H9 (cell line): Measurements from ENCODE around the gene FOXG1. TPM values are rescaled to one million over a fixed set of nuclear protein-coding genes. Genes with fewer than 3 reads are reported as not detected.

Source experiments
- DNase-seq: peaks from one replicate; pipeline ENCODE4 v3.0.0-alpha.2; 2017
- H2AFZ ChIP-seq: one replicate; pipeline ENCODE4 v1.6.1; 2013; ENCODE audit warnings: mild to moderate bottlenecking, low read length, control low read depth, moderate library complexity
- H2AK5ac ChIP-seq: 2 replicates; pipeline ENCODE4 v1.6.1; 2013; ENCODE audit warnings: low read length, control low read depth, mixed read lengths; ENCODE audit not compliant: insufficient read length
- H2BK120ac ChIP-seq: one replicate; pipeline ENCODE4 v1.6.1; 2013; ENCODE audit warnings: low read depth, mild to moderate bottlenecking, low read length, control low read depth, inconsistent platforms; ENCODE audit not compliant: poor library complexity, severe bottlenecking
- H2BK12ac ChIP-seq: 2 replicates; pipeline ENCODE4 v1.6.1; 2013; ENCODE audit warnings: low read length, control low read depth, mixed read lengths, low read depth; ENCODE audit not compliant: insufficient read length
- H2BK15ac ChIP-seq: 2 replicates; pipeline ENCODE4 v1.6.1; 2013; ENCODE audit warnings: low read depth, low read length, control low read depth
- H2BK20ac ChIP-seq: one replicate; pipeline ENCODE4 v1.6.1; 2013; ENCODE audit warnings: low read depth, mild to moderate bottlenecking, low read length, control low read depth, inconsistent platforms; ENCODE audit not compliant: poor library complexity, severe bottlenecking
- H2BK5ac ChIP-seq: 2 replicates; pipeline ENCODE4 v1.6.1; 2013; ENCODE audit warnings: low read length, control low read depth, mixed read lengths; ENCODE audit not compliant: insufficient read length
- H3K14ac ChIP-seq: 2 replicates; pipeline ENCODE4 v1.6.1; 2013; ENCODE audit warnings: low read length, control low read depth; ENCODE audit not compliant: insufficient read depth
- H3K18ac ChIP-seq: 2 replicates; pipeline ENCODE4 v1.6.1; 2013; ENCODE audit warnings: low read depth, mild to moderate bottlenecking, mixed read lengths, low read length, control low read depth; ENCODE audit not compliant: insufficient read length
- H3K23ac ChIP-seq: 2 replicates; pipeline ENCODE4 v1.6.1; 2013; ENCODE audit warnings: low read length, control low read depth, mixed read lengths, low read depth; ENCODE audit not compliant: insufficient read length
- H3K23me2 ChIP-seq: 2 replicates; pipeline ENCODE4 v1.6.1; 2013; ENCODE audit warnings: low read depth, mild to moderate bottlenecking, mixed read lengths, low read length, control low read depth; ENCODE audit not compliant: insufficient read length, poor library complexity, severe bottlenecking
- H3K27ac ChIP-seq: 2 replicates; pipeline ENCODE4 v1.5.1; 2013; ENCODE audit warnings: low read length, control low read depth, mixed read lengths, low read depth; ENCODE audit not compliant: insufficient read length
- H3K27me3 ChIP-seq: 2 replicates; pipeline ENCODE4 v1.6.1; 2013; ENCODE audit warnings: low read length, control low read depth, inconsistent platforms; ENCODE audit not compliant: insufficient read depth
- H3K4ac ChIP-seq: 2 replicates; pipeline ENCODE4 v1.6.1; 2013; ENCODE audit warnings: low read depth, mild to moderate bottlenecking, control low read depth, inconsistent platforms, low read length, moderate library complexity
- H3K4me1 ChIP-seq: 2 replicates; pipeline ENCODE4 v1.6.1; 2013; ENCODE audit warnings: low read length, control low read depth, inconsistent platforms; ENCODE audit not compliant: insufficient read depth
- H3K4me2 ChIP-seq: 2 replicates; pipeline ENCODE4 v1.6.1; 2013; ENCODE audit warnings: low read length, control low read depth, mixed read lengths; ENCODE audit not compliant: insufficient read length, insufficient read depth
- H3K56ac ChIP-seq: 2 replicates; pipeline ENCODE4 v1.6.1; 2013; ENCODE audit warnings: low read depth, mild to moderate bottlenecking, mixed read lengths, low read length, control low read depth; ENCODE audit not compliant: insufficient read length
- H3K79me1 ChIP-seq: 2 replicates; pipeline ENCODE4 v1.6.1; 2013; ENCODE audit warnings: low read depth, mild to moderate bottlenecking, moderate library complexity, low read length, control low read depth, inconsistent platforms; ENCODE audit not compliant: insufficient read depth, poor library complexity, severe bottlenecking
- H3K79me2 ChIP-seq: 2 replicates; pipeline ENCODE4 v1.6.1; 2013; ENCODE audit warnings: low read length, control low read depth, inconsistent platforms; ENCODE audit not compliant: insufficient read depth
- H3K9ac ChIP-seq: 2 replicates; pipeline ENCODE4 v1.6.1; 2013; ENCODE audit warnings: low read length, control low read depth, mixed read lengths; ENCODE audit not compliant: insufficient read length; ENCODE audit errors: extremely low read depth
- H3K9me3 ChIP-seq: one replicate; pipeline ENCODE4 v1.6.1; 2013; ENCODE audit warnings: low read depth, low read length, inconsistent platforms; ENCODE audit not compliant: control insufficient read depth
- H3T11ph ChIP-seq: one replicate; pipeline ENCODE4 v1.6.1; 2013; ENCODE audit warnings: mild to moderate bottlenecking, low read length, control low read depth, inconsistent platforms
- H4K20me1 ChIP-seq: one replicate; pipeline ENCODE4 v1.6.1; 2013; ENCODE audit not compliant: control insufficient read depth, insufficient read length, insufficient read depth
- H4K5ac ChIP-seq: 2 replicates; pipeline ENCODE4 v1.6.1; 2013; ENCODE audit warnings: low read depth, mild to moderate bottlenecking, mixed read lengths, low read length, control low read depth; ENCODE audit not compliant: insufficient read length
- H4K8ac ChIP-seq: replicated peaks from 2 replicates; pipeline ENCODE4 v1.6.1; 2013; ENCODE audit warnings: low read length, control low read depth, mixed read lengths, low read depth; ENCODE audit not compliant: insufficient read length
- H4K91ac ChIP-seq: 2 replicates; pipeline ENCODE4 v1.6.1; 2013; ENCODE audit warnings: low read depth, mild to moderate bottlenecking, moderate library complexity, mixed read lengths, low read length, control low read depth; ENCODE audit not compliant: insufficient read length
- H3K27ac Mint-ChIP-seq, 3 experiments: 2 replicates in 2 of 3; 3 replicates in 1 of 3; pipeline ENCODE4 v1.8.0; 2020 to 2021; ENCODE audit warnings: mixed read lengths in 3 of 3, mild to moderate bottlenecking in 1 of 3, moderate library complexity in 1 of 3
- H3K27me3 Mint-ChIP-seq: 2 replicates; pipeline ENCODE4 v1.8.0; 2021; ENCODE audit warnings: low read depth, mild to moderate bottlenecking, moderate library complexity, mixed read lengths
- H3K36me3 Mint-ChIP-seq, 3 experiments: 2 replicates in 2 of 3; 3 replicates in 1 of 3; pipeline ENCODE4 v1.8.0; 2020 to 2021; ENCODE audit warnings: low read depth in 3 of 3, mixed read lengths in 3 of 3; ENCODE audit not compliant: insufficient read depth in 1 of 3
- H3K4me1 Mint-ChIP-seq, 2 experiments: 2 replicates each; pipeline ENCODE4 v1.8.0; 2020; ENCODE audit warnings: mixed read lengths in 2 of 2
- H3K4me3 Mint-ChIP-seq, 2 experiments: 2 replicates in 1 of 2; 3 replicates in 1 of 2; pipeline ENCODE4 v1.8.0; 2020 to 2021; ENCODE audit warnings: mild to moderate bottlenecking in 2 of 2, mixed read lengths in 2 of 2, moderate library complexity in 1 of 2
- H3K9me3 Mint-ChIP-seq, 2 experiments: 2 replicates in 1 of 2; 3 replicates in 1 of 2; pipeline ENCODE4 v1.8.0; 2020; ENCODE audit warnings: mild to moderate bottlenecking in 2 of 2, mixed read lengths in 2 of 2, moderate library complexity in 1 of 2
- total RNA-seq: library from RNA; stranded (reverse); gene quantifications from 2 replicates; pipeline ENCODE4 v1.2.1, GENCODE V29; 2021
- TF ChIP-seq, protein P1 (sequence below): fragments of 200-600 bp; sonication (generic); conservative IDR thresholded peaks from 3 replicates; pipeline ENCODE4 v1.8.0; 2021; ENCODE audit warnings: antibody characterized with exemption, mild to moderate bottlenecking

The FOXG1 gene
- total RNA-seq, 1 experiment from 2014 or later = 0.11 TPM

DNA sequence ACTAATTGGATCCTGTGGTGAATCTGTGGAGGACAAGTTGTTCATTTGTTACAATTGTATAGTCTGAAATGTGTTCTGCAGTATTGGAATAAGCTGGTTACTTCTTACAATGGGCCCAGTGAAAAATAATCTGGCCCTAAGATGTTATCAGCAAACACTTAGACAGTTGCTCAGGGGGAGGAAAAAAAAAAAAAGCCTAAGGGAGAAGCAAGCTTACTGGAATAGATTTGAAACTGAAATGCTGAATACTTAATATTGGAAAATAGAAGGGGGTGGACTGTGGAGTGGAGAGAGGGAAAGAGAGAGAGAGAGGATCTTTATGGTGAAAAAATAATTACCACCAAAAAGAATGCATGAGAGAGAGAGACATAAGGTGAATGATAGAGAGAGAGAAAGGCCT, 4.0 kb downstream of the FOXG1 start:
- no peak overlapping the region for H3K9ac ChIP-seq

More for the DNA sequence above, 4.0 kb downstream of the FOXG1 start:
- Histone ChIP-seq H3K18ac (no peak overlapping the region), H3K4me1 (peaks cover 5% of the 10 kb centered on the region; the same call in 1 of the 2 replicates), H3K4ac (no peak overlapping the region), H2AFZ (no peak overlapping the region), H3K27me3 (peaks cover 60% of the 10 kb centered on the region), H2BK5ac (no peak overlapping the region), H4K20me1 (no peaks in the 10 kb centered on the region), H3K23me2 (peaks cover 14% of the 10 kb centered on the region), H4K91ac (no peak overlapping the region), H2BK12ac (no peak overlapping the region), H3K4me2 (no peak overlapping the region), H3T11ph (no peak overlapping the region), H3K9me3 (no peaks in the 10 kb centered on the region), H2BK120ac (no peak overlapping the region), H3K27ac (no peak overlapping the region), H2AK5ac (no peak overlapping the region), H4K8ac (no peak overlapping the region), H3K14ac (no peak overlapping the region), H3K79me2 (no peaks in the 10 kb centered on the region), H3K79me1 (no peaks in the 10 kb centered on the region), H4K5ac (no peak overlapping the region), H2BK15ac (no peak overlapping the region), H3K23ac (no peak overlapping the region), H3K56ac (no peak overlapping the region), H2BK20ac (no peak overlapping the region)
- no peak overlapping the region for H3K4me3 Mint-ChIP-seq
- H3K9me3 Mint-ChIP-seq = peaks cover 0 to 7% of the 10 kb centered on the region in 2 experiments; a peak in 3 of 5 replicates
- no peak overlapping the region for H3K27ac Mint-ChIP-seq
- peaks cover 15 to 47% of the 10 kb centered on the region in 2 experiments for H3K4me1 Mint-ChIP-seq
- H3K27me3 Mint-ChIP-seq = peaks cover 95% of the 10 kb centered on the region
- no peaks in the 10 kb centered on the region; a peak in 1 of 7 replicates for H3K36me3 Mint-ChIP-seq
- TF ChIP-seq, protein P1, sequence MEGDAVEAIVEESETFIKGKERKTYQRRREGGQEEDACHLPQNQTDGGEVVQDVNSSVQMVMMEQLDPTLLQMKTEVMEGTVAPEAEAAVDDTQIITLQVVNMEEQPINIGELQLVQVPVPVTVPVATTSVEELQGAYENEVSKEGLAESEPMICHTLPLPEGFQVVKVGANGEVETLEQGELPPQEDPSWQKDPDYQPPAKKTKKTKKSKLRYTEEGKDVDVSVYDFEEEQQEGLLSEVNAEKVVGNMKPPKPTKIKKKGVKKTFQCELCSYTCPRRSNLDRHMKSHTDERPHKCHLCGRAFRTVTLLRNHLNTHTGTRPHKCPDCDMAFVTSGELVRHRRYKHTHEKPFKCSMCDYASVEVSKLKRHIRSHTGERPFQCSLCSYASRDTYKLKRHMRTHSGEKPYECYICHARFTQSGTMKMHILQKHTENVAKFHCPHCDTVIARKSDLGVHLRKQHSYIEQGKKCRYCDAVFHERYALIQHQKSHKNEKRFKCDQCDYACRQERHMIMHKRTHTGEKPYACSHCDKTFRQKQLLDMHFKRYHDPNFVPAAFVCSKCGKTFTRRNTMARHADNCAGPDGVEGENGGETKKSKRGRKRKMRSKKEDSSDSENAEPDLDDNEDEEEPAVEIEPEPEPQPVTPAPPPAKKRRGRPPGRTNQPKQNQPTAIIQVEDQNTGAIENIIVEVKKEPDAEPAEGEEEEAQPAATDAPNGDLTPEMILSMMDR = no peak
- no peak for DNase-seq
